Left cardiac atrium (tissue), 4 donors: ENCODE data around the gene RIC8B. TPM values are rescaled to one million over a fixed set of nuclear protein-coding genes. Genes with fewer than 3 reads are reported as not detected.
"Not testable (repeated sequence)": the region's sequence is repeated elsewhere in the genome, so short reads cannot be mapped to it uniquely, and the experiment has no call there.

Experiments used
- ATAC-seq, 2 donors: fragments of 200-7000 bp; cut with Tn5 transposase; one replicate each; pipeline ENCODE4 v1.9.1; 2020; ENCODE audit warnings: mild to moderate bottlenecking in 2 of 2, moderate library complexity in 2 of 2
- DNase-seq: peaks from one replicate; pipeline ENCODE4 v3.0.0-alpha.2; 2020
- intact Hi-C, 2 donors: fragments of 100-400 bp; cut with DNase I; formaldehyde crosslinking; loops; one replicate each; pipeline versions ENCODE4 v1.14.1 to v1.15.1; 2022 to 2023
- long read RNA-seq: library from polyadenylated mRNA; unstranded; transcript quantifications from one replicate; pipeline ENCODE4 v2.0.0, GENCODE V29; 2021
- total RNA-seq, 2 donors: library from RNA; stranded (reverse); fragmentation: NEBNext Ultra II Directional; extraction: Animal tissue kit (Norgen Biotek cat#: 25700); gene quantifications; one replicate each; pipeline ENCODE4 v1.2.1, GENCODE V29; 2021
- donor health status: DM: no; HTN: yes; CAD: no.
- donor health status: DM: no; HTN: yes; CAD: no; lungs with severe emphysema.
- donor health status: DM: yes; HTN: yes; CAD: no.
- donor health status: Dilated cardiomyopathy.

The RIC8B gene, protein sequence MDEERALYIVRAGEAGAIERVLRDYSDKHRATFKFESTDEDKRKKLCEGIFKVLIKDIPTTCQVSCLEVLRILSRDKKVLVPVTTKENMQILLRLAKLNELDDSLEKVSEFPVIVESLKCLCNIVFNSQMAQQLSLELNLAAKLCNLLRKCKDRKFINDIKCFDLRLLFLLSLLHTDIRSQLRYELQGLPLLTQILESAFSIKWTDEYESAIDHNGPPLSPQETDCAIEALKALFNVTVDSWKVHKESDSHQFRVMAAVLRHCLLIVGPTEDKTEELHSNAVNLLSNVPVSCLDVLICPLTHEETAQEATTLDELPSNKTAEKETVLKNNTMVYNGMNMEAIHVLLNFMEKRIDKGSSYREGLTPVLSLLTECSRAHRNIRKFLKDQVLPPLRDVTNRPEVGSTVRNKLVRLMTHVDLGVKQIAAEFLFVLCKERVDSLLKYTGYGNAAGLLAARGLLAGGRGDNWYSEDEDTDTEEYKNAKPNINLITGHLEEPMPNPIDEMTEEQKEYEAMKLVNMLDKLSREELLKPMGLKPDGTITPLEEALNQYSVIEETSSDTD
- 10 to 100 TPM; 16.0 to 21.5 TPM for total RNA-seq
- long read RNA-seq, full-length matches to known transcripts = 7 of 11 reads
- long read RNA-seq, partial matches to known transcripts = 3 of 11 reads
- long read RNA-seq, other reads (novel, unspliced or antisense) = 1 of 11 reads

DNA sequence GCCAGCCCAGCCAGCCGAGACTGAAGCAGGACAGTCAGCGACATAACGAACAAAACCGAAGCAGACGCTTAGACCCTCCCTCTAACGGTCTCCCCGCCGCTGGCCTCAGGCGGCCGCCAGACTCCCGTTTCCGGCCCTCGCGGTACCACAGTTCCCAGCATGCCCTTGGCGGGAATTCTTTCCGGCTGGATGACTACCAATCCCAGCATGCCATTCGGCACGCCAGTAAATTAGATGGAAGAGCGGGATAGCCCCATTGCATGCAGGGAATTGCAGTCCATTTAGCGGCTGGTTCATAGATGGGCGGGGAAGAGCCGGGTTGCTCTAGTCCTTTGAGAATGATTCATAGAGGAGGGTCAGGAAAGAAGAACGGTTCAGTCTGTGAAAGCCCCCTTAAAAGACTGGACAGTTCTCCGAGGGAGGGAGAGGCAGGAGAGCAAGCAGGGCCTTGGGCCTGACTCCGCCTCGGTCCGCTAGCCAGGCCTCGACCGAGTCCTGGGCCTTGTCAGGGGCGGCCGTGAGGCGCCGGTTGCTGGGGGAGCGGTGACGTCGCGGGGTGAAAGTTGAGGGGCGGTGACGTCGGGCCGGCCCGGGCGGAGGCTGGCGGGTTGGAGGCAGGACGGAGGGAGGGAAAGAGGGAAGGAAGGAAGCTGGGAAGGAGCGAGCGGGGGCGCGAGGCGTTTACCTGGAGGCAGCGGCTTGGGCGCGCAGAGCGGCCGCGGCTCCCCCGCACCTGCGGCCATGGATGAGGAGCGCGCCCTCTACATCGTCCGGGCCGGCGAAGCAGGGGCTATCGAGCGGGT is at the start of gene RIC8B:
RIC8B (plus strand) TSS at position 678 of the 803 bp plus-strand sequence; CDS start at position 742, 64 bp downstream.
- peak; percentile 96 for DNase-seq
- ATAC-seq = peak; percentile 95 to 98
- intact Hi-C loops = no loop called here

DNA sequence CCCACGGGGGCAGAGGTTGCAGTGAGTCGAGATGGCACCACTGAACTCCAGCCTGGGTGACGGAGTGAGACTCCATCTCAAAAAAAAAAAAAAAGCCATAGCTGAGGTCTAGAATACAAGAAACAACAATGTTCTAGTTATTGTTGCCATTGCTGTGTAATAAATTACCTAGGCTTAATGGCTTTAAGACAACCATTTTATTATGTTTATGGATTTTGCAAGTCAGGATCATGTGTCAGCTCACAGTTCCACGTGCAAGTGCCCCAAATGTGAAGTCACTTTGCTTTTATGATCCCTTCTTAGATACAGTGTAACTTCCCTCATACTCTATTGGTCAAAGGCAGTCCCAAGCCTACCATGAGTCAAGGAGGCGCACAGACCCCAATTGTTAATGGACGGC is 49.5 kb upstream of the RIC8B start:
- ATAC-seq = no peak
- DNase-seq = no peak
- intact Hi-C loops = no loop called here

DNA sequence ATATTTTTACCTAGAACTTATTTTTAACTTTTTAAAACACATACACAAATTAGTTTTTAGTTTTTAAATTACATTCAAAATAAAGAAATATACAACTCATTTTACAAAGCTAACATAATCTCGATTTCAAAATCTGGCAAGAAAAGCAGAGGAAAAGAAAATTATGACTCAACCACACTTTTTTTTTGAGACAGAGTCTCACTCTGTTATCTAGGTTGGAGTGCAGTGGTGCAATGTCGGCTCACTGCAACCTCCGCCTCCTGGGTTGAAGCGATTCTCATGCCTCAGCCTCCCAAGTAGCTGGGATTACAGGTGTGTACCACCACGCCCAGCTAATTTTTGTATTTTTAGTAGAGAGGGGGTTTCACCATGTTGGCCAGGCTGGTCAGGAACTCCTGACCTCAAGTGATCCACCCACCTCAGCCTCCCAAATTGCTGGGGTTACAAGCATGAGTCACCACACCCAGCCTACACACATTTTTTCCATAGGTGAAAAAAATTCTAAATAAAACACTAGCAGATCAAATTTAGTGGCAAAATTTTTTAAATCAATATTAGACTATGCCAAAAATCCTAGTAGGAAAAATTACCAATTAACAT is 47.8 kb upstream of the RIC8B start:
- intact Hi-C loops, DNase-seq, ATAC-seq: not testable (repeated sequence)

DNA sequence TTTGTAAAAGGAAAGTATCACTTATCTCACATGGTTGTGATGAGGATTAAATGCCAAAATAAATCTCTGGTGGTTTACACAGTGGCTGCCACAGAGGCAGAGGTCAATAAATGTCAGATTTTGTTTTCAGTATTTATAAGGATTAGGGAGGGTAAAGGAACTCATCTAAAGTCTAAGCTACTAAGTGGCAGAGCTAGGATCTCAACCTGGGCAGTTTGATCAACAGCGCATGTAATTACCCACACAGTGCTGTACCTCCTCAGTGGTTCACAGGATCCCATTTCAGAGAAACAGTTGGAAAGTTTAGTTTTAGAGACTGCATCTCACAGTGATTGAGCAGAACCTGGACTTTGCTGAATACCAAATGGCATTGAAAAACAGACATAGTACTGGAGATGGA is 44.9 kb upstream of the RIC8B start:
- no peak for ATAC-seq
- intact Hi-C loops = no loop called here

DNA sequence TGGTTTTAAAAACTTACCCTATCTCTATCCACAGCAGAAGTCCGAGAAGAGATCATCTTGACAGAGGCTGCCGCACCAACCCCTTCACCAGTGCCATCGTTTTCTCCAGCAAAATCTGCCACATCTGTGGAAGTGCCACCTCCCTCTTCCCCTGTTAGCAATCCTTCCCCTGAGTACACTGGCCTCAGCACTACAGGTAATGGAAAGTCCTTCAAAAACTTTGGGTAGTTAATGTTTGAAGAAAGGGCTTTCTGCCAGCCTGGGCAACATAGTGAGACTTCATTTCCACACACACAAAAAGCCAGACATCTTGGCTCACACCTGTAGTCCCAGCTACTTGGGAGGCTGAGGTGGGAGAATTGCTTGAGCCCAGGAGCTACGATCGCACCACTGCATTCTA is 41.6 kb upstream of the RIC8B start:
- no peak for DNase-seq
- ATAC-seq = no peak
- intact Hi-C loops = no loop called here

More for the DNA sequence above, 44.9 kb upstream of the RIC8B start:
- DNase-seq = no peak

DNA sequence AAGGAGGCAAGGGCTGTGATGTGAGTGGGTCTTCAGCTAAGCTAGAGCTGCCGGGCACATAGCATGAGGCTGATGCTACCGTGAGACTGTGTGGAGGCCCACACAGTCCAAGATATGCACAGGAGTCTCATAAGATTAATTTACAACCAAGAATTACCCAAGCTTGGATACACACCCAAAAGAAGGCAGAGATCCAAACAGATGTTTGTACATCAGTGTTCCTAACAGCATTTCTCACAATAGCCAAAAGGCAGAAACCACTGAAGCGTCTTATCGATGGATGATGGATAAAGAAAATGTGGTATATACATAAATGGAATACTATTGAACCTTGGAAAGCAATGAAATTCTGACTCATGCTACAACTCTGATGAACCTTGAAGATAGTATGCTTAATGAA is 40.8 kb upstream of the RIC8B start:
- ATAC-seq = no peak
- intact Hi-C loops = no loop called here
- no peak for DNase-seq

DNA sequence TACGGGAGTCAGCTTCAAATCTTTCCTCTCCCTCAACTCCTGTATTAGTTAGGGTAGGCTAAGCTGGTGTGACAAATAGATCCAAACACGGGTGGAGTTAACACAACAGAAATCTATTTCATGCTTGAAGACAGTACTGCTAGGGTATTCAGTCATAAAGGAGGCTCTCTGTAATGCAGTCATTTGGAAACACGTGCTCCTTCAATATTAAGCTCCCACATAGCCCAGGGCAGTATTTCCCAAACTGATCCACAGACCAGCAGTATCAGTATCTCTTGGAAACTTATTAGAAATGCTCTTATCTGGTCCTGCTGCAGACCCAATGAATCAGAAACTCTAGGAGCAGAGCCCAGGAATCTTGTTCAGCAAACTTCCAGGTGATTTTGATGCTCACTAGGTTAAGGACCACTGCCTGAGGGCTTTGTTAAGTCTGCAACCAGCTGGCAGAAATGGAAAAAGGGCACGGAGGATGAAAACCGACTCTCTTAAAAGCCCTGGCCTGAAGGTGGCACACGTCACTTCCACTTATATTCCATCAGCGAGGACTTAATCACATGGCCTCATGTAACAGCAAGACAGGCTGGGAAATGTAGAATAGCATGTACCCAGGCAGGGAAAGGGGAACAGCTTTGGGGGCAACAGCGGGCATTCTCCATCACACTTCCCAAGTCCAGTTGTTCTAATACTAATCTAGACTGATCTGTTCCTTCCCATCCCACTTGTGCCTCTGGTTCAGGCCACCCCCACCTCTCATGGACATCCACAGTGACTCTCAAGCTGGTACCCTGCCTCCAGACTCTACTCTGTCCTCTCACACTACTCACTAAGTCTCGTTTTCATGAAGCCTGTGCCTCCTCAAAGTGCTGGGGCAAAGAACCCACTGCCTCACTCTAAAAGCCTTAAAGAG is 38.2 kb upstream of the RIC8B start:
- DNase-seq = no peak
- ATAC-seq = no peak
- intact Hi-C loops = loop anchor here in 1 of 2 donors (5.0 kb wide), 1 partner anchor 101 kb away; no protein-coding TSS in a partner anchor

DNA sequence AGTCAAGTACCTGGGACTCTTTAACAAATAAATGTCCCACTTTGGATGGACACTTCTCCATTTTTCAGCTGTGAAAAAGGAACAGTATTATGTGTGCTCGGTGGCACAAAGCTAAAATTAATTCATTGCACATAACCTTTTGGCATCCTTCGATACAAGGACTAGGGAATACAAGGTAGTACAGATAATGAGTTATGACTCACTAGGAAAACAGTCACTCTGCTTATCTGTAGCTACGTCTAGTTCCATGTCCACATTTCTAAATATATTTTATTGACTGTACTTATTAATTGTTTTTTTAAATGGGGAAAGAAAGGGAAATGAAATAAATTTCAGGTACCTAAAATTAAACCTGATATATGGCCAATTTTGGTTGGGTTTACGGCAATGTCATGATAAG is 35.2 kb upstream of the RIC8B start:
- intact Hi-C loops = loop anchor here in 1 of 2 donors (5.0 kb wide), 1 partner anchor 98 kb away; no protein-coding TSS in a partner anchor
- DNase-seq (no peak), ATAC-seq (peak in 1 of 2 donors; percentile 93)

DNA sequence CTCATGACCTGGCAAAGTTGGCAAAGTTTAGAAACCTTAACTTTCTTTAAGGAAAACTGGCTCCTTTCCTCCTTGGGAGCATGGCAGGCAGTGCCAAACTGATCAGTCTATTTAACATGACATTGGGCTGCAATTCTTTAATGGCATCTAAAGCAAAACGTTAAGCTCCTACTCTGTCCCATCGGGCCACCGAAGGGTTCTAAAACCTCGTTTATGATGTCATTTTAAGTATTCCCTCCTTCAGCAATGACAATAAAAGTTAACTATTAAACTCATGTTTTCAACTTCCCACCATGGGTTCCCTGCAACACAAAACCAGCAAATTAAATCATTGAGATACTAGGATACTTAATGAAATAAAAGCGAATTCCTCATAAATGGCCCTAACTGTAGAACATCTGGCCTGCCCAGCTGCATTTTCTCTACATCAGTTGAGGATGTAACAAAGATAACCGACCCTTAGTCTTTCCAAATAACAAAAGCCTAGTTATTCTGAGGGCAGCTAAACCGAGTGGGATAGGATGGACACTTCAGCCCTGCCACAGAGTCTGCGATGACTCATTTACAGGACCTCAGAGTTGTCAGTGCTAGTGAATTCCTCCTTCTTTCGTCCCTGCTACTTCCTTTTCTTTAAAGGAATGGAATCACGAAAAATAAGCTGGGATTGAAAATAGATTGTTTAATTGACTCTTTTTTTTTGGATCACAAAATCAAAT is 34.5 kb upstream of the RIC8B start:
- DNase-seq (no peak), ATAC-seq (peak in 1 of 2 donors; percentile 91)
- intact Hi-C loops = loop anchor here in 1 of 2 donors (5.0 kb wide), 1 partner anchor 97 kb away; no protein-coding TSS in a partner anchor

DNA sequence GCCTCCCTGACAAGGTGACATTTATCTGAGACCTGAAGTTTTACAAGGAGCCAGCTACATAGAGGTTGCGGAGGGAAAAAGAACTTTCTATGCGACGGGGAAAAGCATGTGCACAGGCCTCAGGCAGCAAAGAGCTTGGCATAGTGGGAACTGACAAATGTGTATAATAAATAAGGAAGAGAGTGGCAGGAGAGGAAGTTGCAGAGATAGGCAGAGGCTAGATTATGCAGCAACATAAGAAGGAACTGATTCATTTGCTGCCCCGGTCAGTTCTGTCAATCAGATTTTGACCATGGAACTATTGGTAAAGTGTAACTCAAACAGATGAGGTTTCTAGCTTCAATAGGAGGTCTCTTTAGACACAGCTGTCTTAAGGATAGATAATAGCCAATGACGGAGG is 33.7 kb upstream of the RIC8B start:
- intact Hi-C loops = no loop called here
- DNase-seq = no peak
- peak in 1 of 2 donors; percentile 14 for ATAC-seq

DNA sequence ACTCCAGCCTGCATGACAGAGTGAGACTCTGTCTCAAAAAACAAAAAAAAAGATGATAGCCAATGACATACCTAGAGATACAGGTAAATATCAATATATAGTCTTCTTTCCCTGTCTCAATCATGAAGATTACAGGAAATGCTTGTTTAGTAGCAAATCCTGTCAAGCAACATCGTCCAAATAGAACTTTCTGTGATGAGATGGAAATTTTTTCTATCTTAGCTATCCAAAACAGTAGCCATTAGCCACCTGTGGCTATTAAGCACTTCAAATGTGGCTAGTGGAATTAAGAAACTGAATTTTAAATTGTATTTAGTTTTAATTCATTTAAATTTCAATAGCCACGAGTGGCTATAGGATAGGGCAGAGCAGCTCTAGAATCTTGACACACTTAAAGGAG is 33.2 kb upstream of the RIC8B start:
- DNase-seq (no peak), ATAC-seq (no peak)
- intact Hi-C loops = no loop called here

DNA sequence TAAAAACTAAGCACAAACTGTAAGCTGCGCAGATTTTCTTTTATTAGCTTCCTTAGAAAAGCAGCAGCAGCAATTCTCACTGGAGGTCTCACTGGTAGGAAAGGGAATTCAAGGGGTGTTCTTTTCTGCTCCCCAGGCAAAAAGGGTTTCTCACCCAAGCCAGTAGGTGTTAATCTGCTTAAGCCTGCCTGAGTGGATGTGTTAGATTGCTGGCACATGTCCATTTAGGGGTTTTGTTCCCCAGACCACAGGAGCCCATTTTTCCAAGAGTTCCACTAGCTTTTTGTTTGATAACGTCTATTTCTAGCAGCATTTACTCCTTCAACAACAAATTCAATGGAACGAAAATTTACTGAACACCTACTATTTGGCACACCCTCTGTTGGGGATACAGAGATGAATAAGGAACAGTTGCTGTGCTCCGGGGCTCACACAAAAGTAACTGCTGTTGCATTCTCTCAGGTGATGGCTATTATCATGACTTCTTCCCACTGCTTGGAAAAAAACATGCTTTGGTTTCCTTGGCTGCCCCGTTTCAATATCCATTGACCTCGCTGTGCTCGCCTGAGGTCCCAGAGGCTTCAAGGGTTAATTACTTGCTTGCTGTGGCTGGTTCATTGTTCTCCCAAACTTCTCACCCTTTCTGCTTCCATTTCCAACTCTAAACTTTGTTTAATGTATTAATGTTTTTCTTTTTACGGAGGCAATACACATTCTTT is 31.1 kb upstream of the RIC8B start:
- DNase-seq = no peak
- ATAC-seq = no peak
- intact Hi-C loops = no loop called here

DNA sequence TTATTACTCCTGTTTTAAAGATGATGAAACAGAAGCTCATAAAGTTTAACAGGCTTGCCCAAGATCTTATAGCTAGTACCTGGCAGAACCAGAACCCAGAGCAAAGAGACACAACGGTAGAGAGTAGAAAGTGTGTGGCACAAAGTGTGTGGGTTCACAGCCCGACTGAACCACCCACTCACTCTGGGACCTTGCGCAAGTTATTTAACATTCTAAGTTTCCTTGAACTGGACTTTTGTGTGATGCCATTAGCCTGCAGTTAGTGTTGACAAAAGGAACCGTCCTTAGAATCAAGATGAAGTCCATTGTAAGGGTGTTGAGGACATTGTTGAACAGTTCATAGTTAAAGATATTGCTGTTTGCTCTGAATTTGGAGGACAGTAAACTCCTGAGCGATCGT is 29.9 kb upstream of the RIC8B start:
- ATAC-seq = no peak

DNA sequence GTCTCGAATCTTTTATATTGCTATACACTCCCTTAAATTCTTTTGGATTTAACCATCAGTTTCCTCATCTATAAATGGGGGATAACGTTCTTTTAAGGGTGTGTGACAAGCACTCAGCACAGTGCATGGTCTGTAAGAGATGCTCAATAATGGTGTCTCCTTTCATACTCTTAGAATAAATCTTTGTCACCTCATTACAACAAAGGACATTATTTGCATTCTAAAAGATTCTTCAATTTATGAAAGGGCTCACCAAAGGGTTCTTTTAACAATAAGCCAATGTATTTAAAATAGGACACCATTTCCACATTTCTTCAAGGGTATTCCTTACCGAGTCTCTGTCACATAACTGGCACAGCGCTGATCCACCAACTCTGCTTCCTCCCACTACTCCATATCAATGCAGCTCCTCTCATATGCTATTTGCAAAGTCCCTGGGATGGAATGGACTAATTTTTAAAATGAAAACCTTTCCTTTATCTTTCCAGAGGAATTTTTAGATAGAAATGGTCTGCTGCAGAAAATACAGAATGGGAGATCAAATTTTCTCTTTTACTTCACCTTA is 29.2 kb upstream of the RIC8B start:
- no peak for ATAC-seq
- DNase-seq = no peak
- intact Hi-C loops = no loop called here

More for the DNA sequence above, 29.9 kb upstream of the RIC8B start:
- intact Hi-C loops = no loop called here
- no peak for DNase-seq

DNA sequence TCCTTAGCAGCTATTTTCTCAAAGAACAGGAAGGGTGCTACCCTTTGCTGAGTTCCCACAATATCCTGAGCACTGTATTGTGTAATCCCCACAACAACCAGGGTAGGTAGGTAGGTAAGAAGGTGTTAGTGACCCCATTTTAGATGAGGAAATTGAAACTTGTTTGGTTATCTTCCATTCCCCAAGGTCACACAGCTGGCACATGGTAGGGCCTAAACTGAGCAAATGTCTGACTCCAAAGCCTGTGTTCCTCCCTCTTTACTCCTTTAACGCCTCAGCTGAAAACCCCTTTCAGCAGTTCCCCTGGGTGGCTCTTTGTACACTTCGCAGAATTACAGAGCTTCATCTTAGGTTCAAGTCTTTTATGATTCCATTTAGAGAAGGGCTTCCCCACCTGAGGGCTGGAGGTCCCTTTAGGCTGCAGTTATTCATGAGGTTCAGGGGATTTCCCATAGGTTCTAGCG is 26.5 kb upstream of the RIC8B start:
- intact Hi-C loops = no loop called here

DNA sequence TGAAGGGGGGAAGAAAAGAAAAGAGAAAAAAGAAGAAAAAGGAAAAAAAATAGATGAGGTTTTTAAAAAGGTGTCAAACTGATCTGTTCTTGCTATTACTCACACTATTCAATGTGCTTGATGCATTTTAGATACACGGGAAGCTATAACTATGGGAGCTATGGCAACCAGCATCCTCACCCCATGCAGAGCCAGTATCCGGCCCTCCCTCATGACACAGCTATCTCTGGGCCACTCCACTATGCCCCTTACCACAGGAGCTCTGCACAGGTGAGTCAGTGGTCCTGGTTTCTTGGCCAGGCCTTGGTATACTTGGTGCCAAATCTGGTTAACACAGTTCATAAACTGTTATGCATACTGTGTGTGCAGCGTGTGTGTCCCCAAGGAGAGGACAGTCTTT is 24.0 kb upstream of the RIC8B start:
- ATAC-seq (no peak), DNase-seq (no peak)
- intact Hi-C loops = no loop called here

More for the DNA sequence above, 26.5 kb upstream of the RIC8B start:
- no peak for DNase-seq
- no peak for ATAC-seq
